GM12874 (cell line): Measurements from ENCODE around the gene RASSF9.

ENCODE experiments used
- CTCF ChIP-seq: IDR thresholded peaks from 2 replicates; pipeline ENCODE4 v1.5.1; 2011; ENCODE audit warnings: low read depth, mild to moderate bottlenecking, control low read depth, low read length, moderate library complexity; ENCODE audit not compliant: insufficient read depth

Gene RASSF9

GRCh38 chr12:85831327-85831990 lies 4.8 kb downstream of the RASSF9 start:
- no peak for TF ChIP-seq CTCF

GRCh38 chr12:85829391-85829790 lies 6.8 kb downstream of the RASSF9 start:
- TF ChIP-seq CTCF: no peak

GRCh38 chr12:85828576-85828975 lies 7.6 kb downstream of the RASSF9 start:
- no peak for TF ChIP-seq CTCF

- TF ChIP-seq CTCF: no peak
Observed at GRCh38 chr12:85825746-85826145, 10.5 kb downstream of the RASSF9 start.

GRCh38 chr12:85823436-85824180 lies 12.6 kb downstream of the RASSF9 start:
- TF ChIP-seq CTCF: no peak

- no peak for TF ChIP-seq CTCF
Observed at GRCh38 chr12:85821759-85822158, 14.4 kb downstream of the RASSF9 start.

GRCh38 chr12:85821206-85821605 lies 15.0 kb downstream of the RASSF9 start:
- no peak for TF ChIP-seq CTCF
